GM12878 (cell line): ENCODE results near the gene MRPS15. TPM values are rescaled to one million over a fixed set of nuclear protein-coding genes. Genes with fewer than 3 reads are reported as not detected.

Experiments used
- ATAC-seq: fragments of 200-7000 bp; cut with Tn5 transposase; 3 replicates; pipeline ENCODE4 v1.9.1; 2020; ENCODE audit warnings: mild to moderate bottlenecking, moderate library complexity
- BruUV-seq: library from RNA; stranded (reverse); fragments of 400-500 nt; replicated peaks from 2 replicates; lab custom pipeline; 2021; lab: Mats Ljungman, UMichigan
- CTCF ChIA-PET: fragments of 300-600 bp; sonication (Branson Sonifier 250); formaldehyde crosslinking; extraction: SDS; loops from one replicate; lab custom pipeline; 2021; ENCODE audit warnings: inconsistent platforms; lab: Yijun Ruan, JAX
- POLR2A ChIA-PET: fragments of 350-600 bp; formaldehyde crosslinking; extraction: SDS; loops from one replicate; lab custom pipeline; 2021; ENCODE audit warnings: inconsistent platforms; lab: Charles Lee
- RAD21 ChIA-PET: fragments of 300-600 bp; sonication (Branson Sonifier 250); formaldehyde crosslinking; loops from one replicate; lab custom pipeline; 2023; ENCODE audit warnings: antibody characterized with exemption; ENCODE audit not compliant: unreplicated experiment; lab: Charles Lee
- SMC1A ChIA-PET: fragments of 300-600 bp; sonication (Branson Sonifier 250); formaldehyde crosslinking; loops from one replicate; lab custom pipeline; 2023; ENCODE audit not compliant: unreplicated experiment, uncharacterized antibody; lab: Charles Lee
- DNase-seq: peaks from one replicate; pipeline ENCODE4 v3.0.0-alpha.2; 2011; ENCODE audit warnings: low read depth, low spot score
- FAIRE-seq: peaks from 3 replicates; lab custom pipeline; 2011; peaks lifted over from hg19 to GRCh38; lab: Jason Lieb, UNC
- H2AFZ ChIP-seq: 2 replicates; pipeline ENCODE4 v1.6.0; 2011; ENCODE audit warnings: low read depth, low read length, control low read depth; ENCODE audit not compliant: control insufficient read depth
- H3K27ac ChIP-seq: 2 replicates; pipeline ENCODE4 v1.5.1; 2011; ENCODE audit warnings: control low read depth; ENCODE audit not compliant: control insufficient read depth, insufficient read depth
- H3K27me3 ChIP-seq, 2 experiments: replicated peaks in 1 of 2; 2 replicates each; pipeline versions ENCODE4 v1.6.0 to v1.6.1; 2011; ENCODE audit warnings: low read length in 1 of 2; ENCODE audit not compliant: control insufficient read depth in 2 of 2, insufficient read depth in 2 of 2
- H3K36me3 ChIP-seq, 2 experiments: 2 replicates each; pipeline ENCODE4 v1.5.1; 2011; ENCODE audit warnings: low read length in 1 of 2; ENCODE audit not compliant: control insufficient read depth in 2 of 2, insufficient read depth in 2 of 2
- H3K4me1 ChIP-seq: 2 replicates; pipeline ENCODE4 v1.6.1; 2011; ENCODE audit warnings: mild to moderate bottlenecking, low read length, moderate library complexity, mixed read lengths; ENCODE audit not compliant: control insufficient read depth, insufficient read depth
- H3K4me2 ChIP-seq: 2 replicates; pipeline ENCODE4 v1.6.0; 2011; ENCODE audit warnings: control low read depth; ENCODE audit not compliant: control insufficient read depth, insufficient read depth
- H3K4me3 ChIP-seq: fragments of 200-600 bp; sonication (generic); 2 replicates; pipeline ENCODE4 v1.5.1; 2016
- H3K79me2 ChIP-seq: 2 replicates; pipeline ENCODE4 v1.6.0; 2011; ENCODE audit warnings: low read length; ENCODE audit not compliant: control insufficient read depth, insufficient read depth
- H3K9ac ChIP-seq: 2 replicates; pipeline ENCODE4 v1.8.0; 2011; ENCODE audit warnings: low read length, control low read depth, mixed read lengths; ENCODE audit not compliant: control insufficient read depth, insufficient read depth
- H3K9me3 ChIP-seq: replicated peaks from 3 replicates; pipeline ENCODE4 v1.5.1; 2011; ENCODE audit warnings: mild to moderate bottlenecking, low read length; ENCODE audit not compliant: control insufficient read depth, insufficient read depth
- H4K20me1 ChIP-seq: 2 replicates; pipeline ENCODE4 v1.6.0; 2011; ENCODE audit not compliant: control insufficient read depth, insufficient read depth
- BACH1 ChIP-seq: fragments of 450-650 bp; IDR thresholded peaks from 2 replicates; pipeline ENCODE4 v1.6.1; 2017; ENCODE audit warnings: mild to moderate bottlenecking, borderline replicate concordance
- CBX3 ChIP-seq: fragments of 200-600 bp; sonication (generic); IDR thresholded peaks from 2 replicates; pipeline ENCODE4 v1.6.1; 2016; ENCODE audit warnings: low read depth, borderline replicate concordance
- EED ChIP-seq: sonication (generic); IDR thresholded peaks from 2 replicates; pipeline ENCODE4 v1.6.1; 2016; ENCODE audit warnings: antibody characterized with exemption, low read depth
- EZH2 ChIP-seq: IDR thresholded peaks from 2 replicates; pipeline ENCODE4 v1.6.1; 2012; ENCODE audit warnings: low read depth, mild to moderate bottlenecking, control low read depth, inconsistent platforms, low read length, borderline replicate concordance; ENCODE audit not compliant: control insufficient read depth
- FOS ChIP-seq: IDR thresholded peaks from 3 replicates; pipeline ENCODE4 v1.6.1; 2011; ENCODE audit warnings: borderline replicate concordance; ENCODE audit not compliant: insufficient read length; ENCODE audit errors: extremely low read depth
- MYB ChIP-seq: fragments of 150-350 bp; IDR thresholded peaks from 2 replicates; pipeline ENCODE4 v1.6.1; 2014; ENCODE audit warnings: mild to moderate bottlenecking, low read depth, low read length, borderline replicate concordance
- NBN ChIP-seq: fragments of 450-650 bp; IDR thresholded peaks from 2 replicates; pipeline ENCODE4 v1.6.1; 2016
- NFXL1 ChIP-seq: fragments of 450-650 bp; IDR thresholded peaks from 2 replicates; pipeline ENCODE4 v1.6.1; 2017; ENCODE audit warnings: antibody characterized with exemption, mild to moderate bottlenecking, borderline replicate concordance
- PAX8 ChIP-seq: fragments of 450-650 bp; IDR thresholded peaks from 2 replicates; pipeline ENCODE4 v1.6.1; 2017; ENCODE audit warnings: mild to moderate bottlenecking, moderate library complexity
- RAD21 ChIP-seq: IDR thresholded peaks from 2 replicates; pipeline ENCODE4 v1.6.1; 2011; ENCODE audit warnings: mild to moderate bottlenecking, low read depth, low read length, moderate library complexity; ENCODE audit not compliant: insufficient read depth
- RUNX3 ChIP-seq: IDR thresholded peaks from 2 replicates; pipeline ENCODE4 v1.6.1; 2012; ENCODE audit warnings: low read length, inconsistent platforms
- SREBF2 ChIP-seq: IDR thresholded peaks from 2 replicates; pipeline ENCODE4 v1.6.1; 2012; ENCODE audit warnings: mild to moderate bottlenecking, low read length
- TAF1 ChIP-seq: IDR thresholded peaks from 2 replicates; pipeline ENCODE4 v1.6.1; 2011; ENCODE audit warnings: mild to moderate bottlenecking, low read depth, low read length, borderline replicate concordance
- YBX1 ChIP-seq: fragments of 450-650 bp; IDR thresholded peaks from 2 replicates; pipeline ENCODE4 v1.6.1; 2016; ENCODE audit warnings: antibody characterized with exemption
- YY1 ChIP-seq: IDR thresholded peaks from 2 replicates; pipeline ENCODE4 v1.6.1; 2011; ENCODE audit warnings: low read depth, mild to moderate bottlenecking, low read length
- WGBS: methylation state at CpG from one replicate; pipeline ENCODE4 v1.1.6; 2016; ENCODE audit warnings: low lambda C conversion rate; ENCODE audit not compliant: insufficient replicate concordance, insufficient coverage; ENCODE audit errors: missing lambda C conversion rate; 5-methylcytosine and 5-hydroxymethylcytosine counted together
- in situ Hi-C: fragments of 300-500 bp; cut with MboI; formaldehyde crosslinking; loops from 9 replicates; pipeline ENCODE4 v1.14.3; 2018; ENCODE audit warnings: mixed read lengths
- intact Hi-C: fragments of 100-400 bp; cut with micrococcal nuclease; formaldehyde crosslinking; loops from one replicate; pipeline ENCODE4 v1.14.2; 2022; ENCODE audit not compliant: unreplicated experiment
- polyA plus RNA-seq, 11 experiments: library from polyadenylated mRNA; depleted of rRNA in 4 of 11; unstranded in 6 of 11; stranded (reverse) in 5 of 11; fragments of >200 nt; fragmentation: Nextera tagmentation in 4 of 11; fragmentation: Illumina TruSeq in 1 of 11; extraction: Ambion mirVana in 4 of 11; extraction: Trizol in 1 of 11; gene quantifications; 1 replicate in 1 of 11; 2 replicates in 10 of 11; pipeline versions ENCODE4 v1.2.1 to v1.2.3, GENCODE V29; 2011 to 2016; ENCODE audit warnings: inconsistent platforms in 2 of 11, missing spikeins in 2 of 11, low read depth in 1 of 11
- total RNA-seq, 4 experiments: library from RNA; depleted of rRNA in 3 of 4; stranded (reverse); fragments of >200 nt in 3 of 4; fragmentation: Illumina TruSeq in 1 of 4; extraction: Trizol in 1 of 4; gene quantifications; 2 replicates each; pipeline versions ENCODE4 v1.2.1 to v1.2.3, GENCODE V29; 2013 to 2021
- TF ChIP-seq, protein P1 (sequence below), 3 experiments: IDR thresholded peaks in 2 of 3; conservative IDR thresholded peaks in 1 of 3; 2 replicates each; pipeline ENCODE4 v1.5.1; 2011; ENCODE audit warnings: low read depth in 3 of 3, low read length in 3 of 3, mild to moderate bottlenecking in 3 of 3, control low read depth in 2 of 3, moderate library complexity in 2 of 3, inconsistent platforms in 1 of 3, mixed read lengths in 1 of 3; ENCODE audit not compliant: control insufficient read depth in 2 of 3, insufficient read depth in 1 of 3; ENCODE audit errors: extremely low read depth in 1 of 3
- TF ChIP-seq, protein P2 (sequence below): fragments of 450-650 bp; IDR thresholded peaks from 2 replicates; pipeline ENCODE4 v1.6.1; 2017; ENCODE audit warnings: low read depth, mild to moderate bottlenecking, moderate library complexity
- TF ChIP-seq, protein P3 (sequence below): fragments of 450-650 bp; IDR thresholded peaks from 2 replicates; pipeline ENCODE4 v1.6.1; 2016; ENCODE audit warnings: mild to moderate bottlenecking, moderate library complexity, borderline replicate concordance

The MRPS15 gene
- total and polyA plus RNA-seq, 10 of the 15 experiments (the other 5 are each of a cell fraction or from before 2014, with no cell fraction given) = 41.1 to 207 (median 107) TPM

DNA sequence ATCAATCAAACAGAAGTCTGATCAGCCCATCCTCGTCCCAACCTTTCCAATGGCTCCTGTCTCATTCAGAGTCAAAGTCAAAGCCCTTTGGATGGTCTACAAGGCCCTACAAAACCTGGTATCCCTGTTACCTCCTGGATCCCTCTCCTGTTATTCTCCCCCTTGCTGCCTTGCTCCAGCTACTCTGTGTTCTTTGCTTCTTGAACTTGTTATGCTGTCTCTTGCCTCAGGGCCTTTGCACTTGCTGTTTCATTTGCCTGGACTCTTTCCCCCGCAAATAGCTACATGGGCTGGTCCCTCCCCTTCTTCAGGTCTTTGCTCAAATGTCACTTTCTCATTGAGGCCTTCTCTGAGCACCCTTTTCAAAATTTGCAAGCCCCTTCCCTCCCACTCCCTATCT is 19.9 kb upstream of the MRPS15 start:
- peaks cover 6% of the 10 kb centered on the region; the same call in 1 of the 2 replicates for H3K4me1 ChIP-seq
- intact Hi-C loops (no loop called here), in situ Hi-C loops (no loop called here)
- WGBS = 46% methylated on average over 2 of the region's 2 CpGs
- H3K36me3 ChIP-seq = no peaks in the 10 kb centered on the region
- H3K9me3 ChIP-seq = no peaks in the 10 kb centered on the region
- BruUV-seq = no TSS peak
- H3K79me2 ChIP-seq = no peaks in the 10 kb centered on the region
- H4K20me1 ChIP-seq = no peaks in the 10 kb centered on the region
- no peak for ATAC-seq
- peaks cover 0 to 3% of the 10 kb centered on the region in 2 experiments; a peak in 3 of 4 replicates for H3K27me3 ChIP-seq
- ChIA-PET SMC1A (no interaction called here), POLR2A (interaction anchor here (0.6 kb wide), 1 partner anchor 948 kb away, joined by 5 read pairs; no protein-coding TSS in a partner anchor), CTCF (no interaction called here), RAD21 (no interaction called here)
- H3K9ac ChIP-seq = no peak overlapping the region
- DNase-seq = no peak
- H2AFZ ChIP-seq = no peak overlapping the region
- H3K4me2 ChIP-seq = no peak overlapping the region
- H3K4me3 ChIP-seq = no peak overlapping the region
- FAIRE-seq = no peak
- no peak overlapping the region for H3K27ac ChIP-seq
- TF ChIP-seq RUNX3 (no peak), YBX1 (no peak), BACH1 (no peak), EED (no peak), MYB (no peak), TAF1 (no peak), CBX3 (no peak), PAX8 (no peak), NFXL1 (no peak), EZH2 (no peak), NBN (no peak), FOS (no peak), YY1 (no peak), SREBF2 (no peak), RAD21 (no peak)
- TF ChIP-seq, protein P1, sequence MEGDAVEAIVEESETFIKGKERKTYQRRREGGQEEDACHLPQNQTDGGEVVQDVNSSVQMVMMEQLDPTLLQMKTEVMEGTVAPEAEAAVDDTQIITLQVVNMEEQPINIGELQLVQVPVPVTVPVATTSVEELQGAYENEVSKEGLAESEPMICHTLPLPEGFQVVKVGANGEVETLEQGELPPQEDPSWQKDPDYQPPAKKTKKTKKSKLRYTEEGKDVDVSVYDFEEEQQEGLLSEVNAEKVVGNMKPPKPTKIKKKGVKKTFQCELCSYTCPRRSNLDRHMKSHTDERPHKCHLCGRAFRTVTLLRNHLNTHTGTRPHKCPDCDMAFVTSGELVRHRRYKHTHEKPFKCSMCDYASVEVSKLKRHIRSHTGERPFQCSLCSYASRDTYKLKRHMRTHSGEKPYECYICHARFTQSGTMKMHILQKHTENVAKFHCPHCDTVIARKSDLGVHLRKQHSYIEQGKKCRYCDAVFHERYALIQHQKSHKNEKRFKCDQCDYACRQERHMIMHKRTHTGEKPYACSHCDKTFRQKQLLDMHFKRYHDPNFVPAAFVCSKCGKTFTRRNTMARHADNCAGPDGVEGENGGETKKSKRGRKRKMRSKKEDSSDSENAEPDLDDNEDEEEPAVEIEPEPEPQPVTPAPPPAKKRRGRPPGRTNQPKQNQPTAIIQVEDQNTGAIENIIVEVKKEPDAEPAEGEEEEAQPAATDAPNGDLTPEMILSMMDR (IDR thresholded peaks at IDR 0.05 in 2 of 3, conservative IDR thresholded peaks at IDR 0.05 in 1 of 3; ENCODE audit: control insufficient read depth in 2 of 3, extremely low read depth in 1 of 3, insufficient read depth in 1 of 3, low read depth in 3 of 3, low read length in 3 of 3) = no peak
- TF ChIP-seq, protein P2, sequence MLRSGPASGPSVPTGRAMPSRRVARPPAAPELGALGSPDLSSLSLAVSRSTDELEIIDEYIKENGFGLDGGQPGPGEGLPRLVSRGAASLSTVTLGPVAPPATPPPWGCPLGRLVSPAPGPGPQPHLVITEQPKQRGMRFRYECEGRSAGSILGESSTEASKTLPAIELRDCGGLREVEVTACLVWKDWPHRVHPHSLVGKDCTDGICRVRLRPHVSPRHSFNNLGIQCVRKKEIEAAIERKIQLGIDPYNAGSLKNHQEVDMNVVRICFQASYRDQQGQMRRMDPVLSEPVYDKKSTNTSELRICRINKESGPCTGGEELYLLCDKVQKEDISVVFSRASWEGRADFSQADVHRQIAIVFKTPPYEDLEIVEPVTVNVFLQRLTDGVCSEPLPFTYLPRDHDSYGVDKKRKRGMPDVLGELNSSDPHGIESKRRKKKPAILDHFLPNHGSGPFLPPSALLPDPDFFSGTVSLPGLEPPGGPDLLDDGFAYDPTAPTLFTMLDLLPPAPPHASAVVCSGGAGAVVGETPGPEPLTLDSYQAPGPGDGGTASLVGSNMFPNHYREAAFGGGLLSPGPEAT = no peak
- TF ChIP-seq, protein P3, sequence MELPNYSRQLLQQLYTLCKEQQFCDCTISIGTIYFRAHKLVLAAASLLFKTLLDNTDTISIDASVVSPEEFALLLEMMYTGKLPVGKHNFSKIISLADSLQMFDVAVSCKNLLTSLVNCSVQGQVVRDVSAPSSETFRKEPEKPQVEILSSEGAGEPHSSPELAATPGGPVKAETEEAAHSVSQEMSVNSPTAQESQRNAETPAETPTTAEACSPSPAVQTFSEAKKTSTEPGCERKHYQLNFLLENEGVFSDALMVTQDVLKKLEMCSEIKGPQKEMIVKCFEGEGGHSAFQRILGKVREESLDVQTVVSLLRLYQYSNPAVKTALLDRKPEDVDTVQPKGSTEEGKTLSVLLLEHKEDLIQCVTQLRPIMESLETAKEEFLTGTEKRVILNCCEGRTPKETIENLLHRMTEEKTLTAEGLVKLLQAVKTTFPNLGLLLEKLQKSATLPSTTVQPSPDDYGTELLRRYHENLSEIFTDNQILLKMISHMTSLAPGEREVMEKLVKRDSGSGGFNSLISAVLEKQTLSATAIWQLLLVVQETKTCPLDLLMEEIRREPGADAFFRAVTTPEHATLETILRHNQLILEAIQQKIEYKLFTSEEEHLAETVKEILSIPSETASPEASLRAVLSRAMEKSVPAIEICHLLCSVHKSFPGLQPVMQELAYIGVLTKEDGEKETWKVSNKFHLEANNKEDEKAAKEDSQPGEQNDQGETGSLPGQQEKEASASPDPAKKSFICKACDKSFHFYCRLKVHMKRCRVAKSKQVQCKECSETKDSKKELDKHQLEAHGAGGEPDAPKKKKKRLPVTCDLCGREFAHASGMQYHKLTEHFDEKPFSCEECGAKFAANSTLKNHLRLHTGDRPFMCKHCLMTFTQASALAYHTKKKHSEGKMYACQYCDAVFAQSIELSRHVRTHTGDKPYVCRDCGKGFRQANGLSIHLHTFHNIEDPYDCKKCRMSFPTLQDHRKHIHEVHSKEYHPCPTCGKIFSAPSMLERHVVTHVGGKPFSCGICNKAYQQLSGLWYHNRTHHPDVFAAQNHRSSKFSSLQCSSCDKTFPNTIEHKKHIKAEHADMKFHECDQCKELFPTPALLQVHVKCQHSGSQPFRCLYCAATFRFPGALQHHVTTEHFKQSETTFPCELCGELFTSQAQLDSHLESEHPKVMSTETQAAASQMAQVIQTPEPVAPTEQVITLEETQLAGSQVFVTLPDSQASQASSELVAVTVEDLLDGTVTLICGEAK = no peak
